ENCODE data around the gene RPS16. TPM values are rescaled to one million over a fixed set of nuclear protein-coding genes. Genes with fewer than 3 reads are reported as not detected.

RPS16 gene
- total RNA-seq, 1 donor: 641 TPM

GRCh38 chr19:39390451-39390750 lies 45.3 kb downstream of the RPS16 start:
- DNase-seq (ENCODE audit: low read depth in 2 of 3, low spot score in 2 of 3): no peak

GRCh38 chr19:39389631-39390414 lies 45.9 kb downstream of the RPS16 start:
- no peak for DNase-seq (ENCODE audit: low read depth in 2 of 3, low spot score in 2 of 3)

DNA sequence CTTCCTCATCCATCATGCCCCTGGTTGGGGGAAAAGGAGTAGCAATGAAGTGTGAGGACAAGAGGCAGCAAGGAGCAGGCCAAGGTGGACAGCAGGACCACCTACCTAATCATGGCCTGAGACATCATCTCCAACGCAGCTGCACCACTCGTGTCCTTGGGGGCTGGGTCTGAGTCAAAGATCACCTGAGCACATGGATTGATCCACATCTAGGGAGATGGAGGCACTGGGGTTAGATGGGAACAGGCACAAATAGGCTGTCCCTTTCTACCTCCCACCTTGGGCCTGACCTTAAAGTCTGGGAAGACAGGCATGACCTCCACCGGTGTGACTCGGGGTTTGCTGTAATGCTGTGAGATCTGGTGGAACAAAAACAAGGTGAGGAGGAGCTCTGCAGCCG lies 47.1 kb downstream of the RPS16 start:
- no peak for DNase-seq (ENCODE audit: low read depth in 2 of 3, low spot score in 2 of 3)

DNA sequence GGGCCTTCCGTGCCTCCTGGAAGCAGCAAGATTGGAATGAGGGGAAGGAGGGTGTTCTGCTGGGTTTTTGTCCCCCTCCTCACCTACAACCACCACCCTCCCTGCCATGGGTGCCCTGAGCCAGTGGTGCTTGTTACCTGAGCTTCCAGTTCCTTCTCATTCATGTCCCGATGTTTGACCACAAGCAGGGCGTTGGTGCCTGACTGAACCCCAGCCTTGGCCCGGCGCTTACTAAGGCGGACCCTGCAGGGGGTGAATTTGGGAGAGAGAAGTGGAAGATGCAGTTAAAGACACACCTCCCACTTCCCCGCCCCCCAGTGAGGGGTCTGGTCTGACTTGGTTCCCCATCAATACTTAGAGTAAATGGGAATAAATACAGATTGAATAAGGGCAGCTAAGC lies 49.2 kb downstream of the RPS16 start:
- no peak for DNase-seq (ENCODE audit: low read depth in 2 of 3, low spot score in 2 of 3)

GRCh38 chr19:39385629-39386411 lies 49.9 kb downstream of the RPS16 start:
- no peak for DNase-seq (ENCODE audit: low read depth in 2 of 3, low spot score in 2 of 3)

GRCh38 chr19:39384839-39385568 lies 50.7 kb downstream of the RPS16 start:
- no peak for DNase-seq (ENCODE audit: low read depth in 2 of 3, low spot score in 2 of 3)

Small RNA genes lying within 50 kb of the gene (small RNA-seq; reads per million reads assigned to genes)
- not detected for gene MIR4530

Other genes starting within 250 kb of the RPS16 start
- gene NCCRP1, start 239.0 kb downstream of the RPS16 start, total RNA-seq: under 0.01 TPM
- gene SYCN, start 231.7 kb downstream of the RPS16 start, total RNA-seq: not detected
- gene IFNL3, start 190.9 kb downstream of the RPS16 start, total RNA-seq: 0.27 TPM
- gene IFNL4, start 187.1 kb downstream of the RPS16 start, total RNA-seq: 0.81 TPM
- not detected for gene IFNL2, start 167.6 kb downstream of the RPS16 start, total RNA-seq
- not detected for gene IFNL1, start 139.5 kb downstream of the RPS16 start, total RNA-seq
- gene LRFN1, start 115.1 kb downstream of the RPS16 start, total RNA-seq: 8.1 TPM
- 123 TPM for gene GMFG, start 99.9 kb downstream of the RPS16 start, total RNA-seq
- 84.8 TPM for gene SAMD4B, start 93.5 kb downstream of the RPS16 start, total RNA-seq
- gene PAF1, start 44.8 kb downstream of the RPS16 start, total RNA-seq: 68.4 TPM
- gene MED29, start 44.6 kb downstream of the RPS16 start, total RNA-seq: 35.5 TPM
- 98.3 TPM for gene ZFP36, start 29.1 kb downstream of the RPS16 start, total RNA-seq
- gene PLEKHG2, start 23.3 kb downstream of the RPS16 start, total RNA-seq: 20.7 TPM
- 75.9 TPM for gene SUPT5H, start 9.6 kb upstream of the RPS16 start, total RNA-seq
- gene TIMM50, start 44.9 kb upstream of the RPS16 start, total RNA-seq: 42.3 TPM
- gene DLL3, start 63.0 kb upstream of the RPS16 start, total RNA-seq: 0.27 TPM
- gene SELENOV, start 79.2 kb upstream of the RPS16 start, total RNA-seq: not detected
- gene EID2B, start 96.9 kb upstream of the RPS16 start, total RNA-seq: 7.5 TPM
- gene EID2, start 104.2 kb upstream of the RPS16 start, total RNA-seq: 12.7 TPM
- not detected for gene LGALS13, start 166.6 kb upstream of the RPS16 start, total RNA-seq
- gene LGALS16, start 220.0 kb upstream of the RPS16 start, total RNA-seq: not detected

Data from hematopoietic multipotent progenitor cell (in vitro differentiated cells).